ENCODE results near the gene ACSM6. TPM values are rescaled to one million over a fixed set of nuclear protein-coding genes. Genes with fewer than 3 reads are reported as not detected.

ACSM6 gene
- total RNA-seq, 3 donors from 2014 or later: 0.66 TPM; not detected in 2

GRCh38 chr10:95264227-95265051 is 70.4 kb downstream of the ACSM6 start:
- H3K9me3 ChIP-seq: no peaks in the 10 kb centered on the region
- H3K4me1 ChIP-seq: peaks cover 8 to 9% of the 10 kb centered on the region in 2 donors
- DNase-seq (ENCODE audit: low spot score in 2 of 2): no peak
- no peak for TF ChIP-seq CTCF (IDR thresholded peaks at IDR 0.05)
- TF ChIP-seq POLR2A (IDR thresholded peaks at IDR 0.05): no peak
- no peak for TF ChIP-seq POLR2AphosphoS5 (IDR thresholded peaks at IDR 0.05)
- H3K36me3 ChIP-seq: no peaks in the 10 kb centered on the region
- H3K27ac ChIP-seq: peak overlapping the region in 1 of 2 donors; percentile 38
- H3K4me3 ChIP-seq: no peak overlapping the region
- intact Hi-C loops (cut with DNase I; ENCODE audit: low total_unique reads): no loop called here
- no peaks in the 10 kb centered on the region for H3K27me3 ChIP-seq

DNA sequence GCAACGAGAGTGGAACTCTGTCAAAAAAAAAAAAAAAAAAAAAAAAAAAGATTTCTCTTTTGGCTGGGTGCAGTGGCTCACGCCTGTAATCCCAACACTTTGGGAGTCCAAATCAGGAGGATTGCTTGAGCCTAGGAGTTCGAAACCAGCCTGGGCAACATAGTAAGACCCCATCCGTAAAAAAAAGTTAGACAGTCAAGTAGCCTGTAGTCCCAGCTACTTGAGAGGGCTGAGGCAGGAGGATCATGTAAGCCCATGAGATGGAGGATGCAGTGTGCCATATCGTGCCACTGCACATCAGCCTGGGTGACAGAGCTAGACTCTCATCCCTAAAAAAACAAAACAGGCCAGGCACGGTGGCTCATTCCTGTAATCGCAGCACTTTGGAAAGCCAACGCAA is 71.5 kb downstream of the ACSM6 start:
- intact Hi-C loops (cut with DNase I; ENCODE audit: low total_unique reads): no loop called here
- peak overlapping the region; percentile 1 to 80 for H3K27ac ChIP-seq
- no peak for DNase-seq (ENCODE audit: low spot score in 2 of 2)
- TF ChIP-seq POLR2A (IDR thresholded peaks at IDR 0.05) (no peak), CTCF (IDR thresholded peaks at IDR 0.05) (no peak), POLR2AphosphoS5 (IDR thresholded peaks at IDR 0.05) (no peak)
- no peak overlapping the region for H3K4me3 ChIP-seq
- H3K9me3 ChIP-seq: no peaks in the 10 kb centered on the region
- peaks cover 8 to 9% of the 10 kb centered on the region in 2 donors for H3K4me1 ChIP-seq
- no peaks in the 10 kb centered on the region for H3K27me3 ChIP-seq
- no peaks in the 10 kb centered on the region for H3K36me3 ChIP-seq

GRCh38 chr10:95266674-95267095 is 72.6 kb downstream of the ACSM6 start:
- H3K9me3 ChIP-seq: no peaks in the 10 kb centered on the region
- no peak for DNase-seq (ENCODE audit: low spot score in 2 of 2)
- TF ChIP-seq CTCF (IDR thresholded peaks at IDR 0.05) (no peak), POLR2AphosphoS5 (IDR thresholded peaks at IDR 0.05) (peak in 2 of 3 donors; percentile 44 to 63)
- H3K4me3 ChIP-seq: no peak overlapping the region
- no peaks in the 10 kb centered on the region for H3K36me3 ChIP-seq
- peak overlapping the region; percentile 74 to 80 for H3K27ac ChIP-seq
- peaks cover 8 to 9% of the 10 kb centered on the region in 2 donors for H3K4me1 ChIP-seq
- H3K27me3 ChIP-seq: no peaks in the 10 kb centered on the region
- intact Hi-C loops (cut with DNase I; ENCODE audit: low total_unique reads): no loop called here

- Histone ChIP-seq H3K36me3 (no peaks in the 10 kb centered on the region), H3K9me3 (no peaks in the 10 kb centered on the region), H3K27ac (peak overlapping the region in 1 of 2 donors; percentile 80), H3K4me1 (peaks cover 8 to 9% of the 10 kb centered on the region in 2 donors), H3K4me3 (no peak overlapping the region), H3K27me3 (no peaks in the 10 kb centered on the region)
- TF ChIP-seq CTCF (IDR thresholded peaks at IDR 0.05) (no peak), POLR2AphosphoS5 (IDR thresholded peaks at IDR 0.05) (no peak), POLR2A (IDR thresholded peaks at IDR 0.05) (no peak)
- DNase-seq (ENCODE audit: low spot score in 2 of 2): no peak
- intact Hi-C loops (cut with DNase I; ENCODE audit: low total_unique reads): no loop called here
Measured at GRCh38 chr10:95267251-95267650, 73.2 kb downstream of the ACSM6 start.

GRCh38 chr10:95268438-95268837 is 74.4 kb downstream of the ACSM6 start:
- Histone ChIP-seq H3K36me3 (no peaks in the 10 kb centered on the region), H3K27ac (peak overlapping the region; percentile 80 to 92), H3K4me3 (peak overlapping the region in 1 of 3 donors; percentile 40), H3K9me3 (no peaks in the 10 kb centered on the region), H3K27me3 (no peaks in the 10 kb centered on the region), H3K4me1 (peaks cover 8 to 13% of the 10 kb centered on the region in 2 donors)
- no peak for TF ChIP-seq POLR2A (IDR thresholded peaks at IDR 0.05)
- TF ChIP-seq POLR2AphosphoS5 (IDR thresholded peaks at IDR 0.05): peak; percentile 34 to 86 (median 65)
- no peak for DNase-seq (ENCODE audit: low spot score in 2 of 2)
- intact Hi-C loops (cut with DNase I; ENCODE audit: low total_unique reads): no loop called here

Data from breast epithelium (tissue), 4 donors.